NCI-H460 (cell line): ENCODE results near the gene TF. TPM values are rescaled to one million over a fixed set of nuclear protein-coding genes. Genes with fewer than 3 reads are reported as not detected.
A peak's percentile ranks its signal among the peaks of the same experiment; 100 is the strongest.
"Not testable (repeated sequence)": the region's sequence is repeated elsewhere in the genome, so short reads cannot be mapped to it uniquely, and the experiment has no call there.

ENCODE experiments used
- DNase-seq: peaks from one replicate; pipeline ENCODE4 v3.0.0-alpha.2; 2016; ENCODE audit warnings: low read depth; ENCODE audit errors: extremely low read depth
- polyA plus RNA-seq: library from polyadenylated mRNA; depleted of rRNA; stranded (reverse); fragments of >200 nt; gene quantifications from 2 replicates; pipeline ENCODE4 v1.2.3, GENCODE V29; 2014; cell fraction: nucleus; rRNA removed
- total RNA-seq: library from RNA; depleted of rRNA; stranded (reverse); fragments of >200 nt; shearing (Covaris generic); gene quantifications from 2 replicates; pipeline ENCODE4 v1.2.3, GENCODE V29; 2014; rRNA removed

The TF gene
- total RNA-seq = under 0.01 TPM in 1 of 2 replicates, not detected in the other
- 0.01 and 0.10 TPM in 2 replicates for polyA plus RNA-seq

DNA sequence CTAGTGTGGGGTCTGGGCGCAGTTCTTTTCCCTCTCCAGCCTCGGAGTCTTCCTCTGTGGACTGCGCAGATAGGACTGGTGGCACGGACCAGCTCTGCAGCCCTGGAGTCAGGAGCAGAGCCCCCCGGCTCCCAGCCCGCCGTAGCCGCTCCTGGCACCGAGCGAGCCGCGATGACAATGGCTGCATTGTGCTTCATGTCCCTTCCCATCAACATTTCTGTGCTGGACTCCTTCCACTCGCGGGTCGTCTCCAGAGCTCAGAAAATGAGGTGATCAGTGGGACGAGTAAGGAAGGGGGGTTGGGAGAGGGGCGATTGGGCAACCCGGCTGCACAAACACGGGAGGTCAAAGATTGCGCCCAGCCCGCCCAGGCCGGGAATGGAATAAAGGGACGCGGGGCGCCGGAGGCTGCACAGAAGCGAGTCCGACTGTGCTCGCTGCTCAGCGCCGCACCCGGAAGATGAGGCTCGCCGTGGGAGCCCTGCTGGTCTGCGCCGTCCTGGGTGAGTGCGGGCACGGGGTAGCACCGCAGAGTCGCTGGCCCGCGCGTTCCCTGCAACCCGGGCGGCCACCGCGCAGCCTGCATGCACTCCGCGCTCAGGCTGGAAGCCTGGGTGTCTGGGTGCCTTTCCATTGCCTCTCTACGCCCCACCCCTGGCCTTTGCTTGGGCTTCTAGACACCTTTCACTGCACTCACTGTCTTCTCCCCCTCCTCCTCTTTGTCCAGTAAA lies at the start of gene TF:
TSS of gene TF (plus strand) at position 413 of the 731 bp plus-strand sequence. CDS start at position 461, 48 bp downstream.
- no peak for DNase-seq

- DNase-seq = no peak
Measured at GRCh38 chr3:133697960-133698359, 48.2 kb upstream of the TF start.

DNA sequence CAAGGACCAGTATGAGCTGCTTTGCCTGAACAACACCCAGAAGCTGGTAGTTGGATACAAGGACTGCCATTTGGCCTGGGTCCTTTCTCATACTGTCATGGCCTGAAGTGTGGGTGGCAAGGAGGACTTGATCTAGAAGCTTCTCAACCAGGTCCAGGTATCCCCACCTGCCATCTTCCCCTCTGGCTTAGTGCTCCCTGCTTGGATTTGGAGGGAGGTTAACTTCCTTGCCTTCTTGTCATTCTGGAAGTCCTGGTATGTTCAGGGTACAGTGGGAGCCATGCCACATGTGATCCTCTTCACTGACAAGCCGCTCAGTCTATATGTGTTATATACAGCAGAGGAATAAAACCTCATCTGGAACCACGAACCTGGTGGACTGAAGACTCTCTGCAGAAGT lies 46.7 kb upstream of the TF start:
- no peak for DNase-seq

- no peak for DNase-seq
Measured at GRCh38 chr3:133699903-133700302, 46.3 kb upstream of the TF start.

- DNase-seq = no peak
Measured at GRCh38 chr3:133700351-133700750, 45.8 kb upstream of the TF start.

DNA sequence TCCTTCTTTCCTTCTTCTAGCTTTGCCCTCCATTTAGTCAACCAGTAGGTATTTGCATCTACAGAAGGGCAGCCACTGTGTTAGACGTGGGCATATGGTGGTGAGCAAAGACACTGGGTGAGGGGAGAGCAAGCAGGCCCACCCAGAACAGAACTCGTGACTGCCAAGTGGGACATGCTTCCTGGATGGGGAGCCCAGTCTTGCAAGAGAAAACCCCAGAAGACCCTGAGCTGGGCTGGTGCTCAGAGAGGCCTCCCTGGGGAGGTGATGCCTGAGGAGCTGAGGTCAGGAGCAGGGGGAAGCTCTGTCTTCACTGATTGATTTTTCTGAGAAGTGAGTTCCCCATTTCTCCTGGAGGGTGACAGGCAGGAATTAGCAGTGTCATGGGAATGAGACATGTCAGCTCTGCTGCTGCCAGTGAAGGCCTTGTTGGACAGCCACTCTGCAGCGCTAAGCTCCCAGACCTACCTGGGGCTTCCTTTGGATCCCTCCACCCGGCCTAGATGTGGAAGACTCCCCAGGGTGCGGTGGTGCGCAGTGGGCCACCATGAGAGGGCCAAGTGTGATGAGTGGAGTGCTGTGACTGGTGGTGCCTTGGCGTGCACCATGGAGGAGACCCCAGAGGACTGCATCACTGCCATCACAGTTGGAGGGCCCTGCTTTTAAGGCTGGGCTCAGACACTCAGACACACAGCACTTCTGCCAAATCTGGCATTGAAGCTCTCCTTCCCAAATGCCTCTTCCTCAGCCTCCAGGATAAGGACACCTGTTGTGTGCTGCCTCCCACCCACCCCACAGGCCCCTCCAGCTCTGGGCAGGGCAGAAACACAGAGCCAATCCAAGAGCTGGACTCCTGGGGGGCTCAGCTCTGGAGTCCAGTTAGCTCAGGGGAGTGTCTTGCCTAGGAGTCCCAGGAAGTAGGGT lies 44.5 kb upstream of the TF start:
- no peak for DNase-seq

GRCh38 chr3:133703915-133704314 lies 42.3 kb upstream of the TF start:
- no peak for DNase-seq

- DNase-seq = no peak
Measured at GRCh38 chr3:133706033-133706432, 40.2 kb upstream of the TF start.

GRCh38 chr3:133709139-133709750 lies 36.9 kb upstream of the TF start:
- no peak for DNase-seq

DNA sequence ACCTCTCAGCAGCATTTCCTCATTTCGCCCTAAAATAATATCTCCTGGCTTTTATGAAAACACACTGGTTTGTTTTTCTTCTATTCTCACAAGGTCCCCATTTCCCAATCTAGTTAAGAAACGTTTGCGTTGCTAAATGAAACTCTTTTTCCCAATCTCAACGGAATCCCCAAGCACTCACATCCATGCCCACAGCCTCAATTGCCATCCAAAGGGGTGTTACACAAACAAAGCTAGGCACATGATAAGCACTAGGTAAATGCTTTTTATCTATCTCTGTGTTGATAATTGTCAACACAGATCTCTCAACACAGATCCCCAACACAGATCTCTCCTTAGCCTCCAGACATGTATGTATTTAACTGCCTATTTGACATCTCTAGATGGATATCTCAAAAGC lies 35.2 kb upstream of the TF start:
- DNase-seq = no peak

DNA sequence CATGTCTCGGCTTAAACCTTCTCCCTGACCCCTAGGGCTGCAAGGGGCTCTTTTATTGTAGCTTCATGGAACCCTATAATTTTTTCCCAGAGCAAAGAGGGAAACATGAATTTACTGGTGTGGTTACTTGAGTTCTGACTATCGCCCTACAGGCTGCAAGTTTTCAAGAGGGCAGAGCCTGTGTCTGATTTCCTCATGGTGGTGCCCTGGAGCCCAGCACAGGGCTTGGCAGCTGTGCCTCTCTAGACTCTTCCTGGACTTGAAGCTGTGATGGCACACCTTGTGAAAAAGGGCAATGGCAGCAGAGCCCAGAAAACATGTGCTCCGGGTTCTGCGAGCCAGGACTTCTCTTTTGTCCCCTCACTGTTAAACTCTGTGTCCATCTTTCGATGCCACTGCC lies 34.2 kb upstream of the TF start:
- DNase-seq = no peak

DNA sequence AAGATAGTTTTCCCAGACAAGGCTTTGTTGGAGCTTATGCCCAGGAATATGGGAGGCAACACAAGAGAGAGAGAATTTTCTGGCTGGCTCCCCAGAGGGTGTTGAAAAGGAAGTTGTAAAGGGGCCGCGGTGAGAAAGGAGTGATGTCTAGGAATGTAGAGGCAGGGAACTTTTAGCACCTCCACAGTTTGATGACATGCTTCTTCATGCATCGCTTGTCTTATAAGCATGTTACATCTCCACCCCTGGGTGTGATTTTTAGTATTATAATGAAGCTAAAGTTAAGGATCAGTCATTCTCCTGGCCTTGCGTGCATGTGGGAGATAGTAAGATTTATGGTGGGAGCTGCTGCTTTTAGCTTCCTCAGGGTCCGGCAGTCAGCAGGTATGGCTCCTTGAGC lies 32.8 kb upstream of the TF start:
- DNase-seq = no peak

DNA sequence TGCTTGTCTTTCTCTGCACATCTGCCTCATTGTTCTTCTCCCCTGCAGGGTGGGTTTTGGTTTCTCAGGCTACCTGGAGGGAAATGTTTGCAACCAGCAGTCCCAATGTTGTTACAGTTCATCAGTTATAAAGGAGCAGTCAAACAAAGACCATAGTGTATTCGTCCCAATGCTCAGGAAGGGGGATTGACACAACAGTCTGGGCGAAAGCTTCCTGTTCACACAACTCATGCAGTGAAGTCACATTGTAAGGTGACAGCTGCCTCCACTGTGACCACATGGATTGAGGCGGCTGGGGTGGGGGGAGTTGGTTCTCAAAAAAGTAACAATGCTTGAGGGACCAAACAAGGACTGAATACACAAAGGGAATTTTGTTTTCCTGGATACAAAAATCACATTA lies 28.8 kb upstream of the TF start:
- no peak for DNase-seq

DNA sequence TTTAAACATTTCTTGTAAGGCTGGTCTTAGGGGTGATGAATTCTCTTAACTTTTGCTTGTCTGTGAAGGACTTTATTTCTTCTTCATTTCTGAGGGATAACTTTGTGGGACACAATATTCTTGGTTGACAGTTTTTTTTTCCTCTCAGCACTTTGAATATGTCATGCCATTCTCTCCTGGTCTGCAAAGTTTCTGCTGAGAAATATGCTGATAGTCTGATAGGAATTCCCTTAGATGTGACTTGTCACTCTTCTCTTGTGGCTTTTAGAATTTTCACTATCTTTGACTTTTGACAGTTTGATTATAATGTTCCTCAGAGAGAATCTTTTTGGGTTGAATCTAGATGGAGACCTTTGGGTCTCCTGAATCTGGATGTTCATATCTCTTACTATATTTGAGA lies 23.3 kb upstream of the TF start:
- no peak for DNase-seq

DNA sequence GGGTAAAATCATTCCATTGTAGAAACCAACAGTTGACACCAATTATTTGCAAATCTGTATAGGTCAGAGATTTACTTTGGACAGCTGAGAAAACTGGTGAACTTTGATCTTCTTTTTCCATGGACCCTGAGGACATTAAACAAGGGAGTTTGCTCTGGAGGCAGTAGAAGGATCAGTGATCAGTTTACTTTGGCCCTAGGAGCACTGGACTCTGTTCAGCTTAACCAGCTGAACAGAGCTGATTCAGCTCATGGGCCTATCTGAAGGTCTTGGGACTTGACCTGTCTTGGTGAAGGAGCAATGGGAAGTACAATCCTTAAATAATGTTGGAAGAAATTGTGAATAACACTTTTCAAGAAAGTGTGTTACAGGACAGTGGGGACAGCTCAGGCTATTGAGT lies 15.2 kb upstream of the TF start:
- no peak for DNase-seq

DNA sequence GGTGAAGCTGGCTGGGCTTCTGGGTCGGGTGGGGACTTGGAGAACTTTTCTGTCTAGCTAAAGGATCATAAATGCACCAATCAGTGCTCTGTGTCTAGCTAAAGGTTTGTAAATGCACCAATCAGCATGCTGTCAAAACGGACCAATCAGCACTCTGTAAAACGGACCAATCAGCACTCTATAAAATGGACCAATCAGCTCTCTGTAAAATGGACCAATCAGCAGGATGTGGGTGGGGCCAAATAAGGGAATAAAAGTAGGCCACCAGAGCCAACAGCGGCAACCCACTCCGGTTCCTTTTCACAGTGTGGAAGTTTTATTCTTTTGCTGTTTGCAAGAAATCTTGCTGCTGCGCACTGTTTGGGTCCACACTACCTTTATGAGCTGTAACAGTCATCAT lies 14.0 kb upstream of the TF start:
- not testable (repeated sequence) for DNase-seq

DNA sequence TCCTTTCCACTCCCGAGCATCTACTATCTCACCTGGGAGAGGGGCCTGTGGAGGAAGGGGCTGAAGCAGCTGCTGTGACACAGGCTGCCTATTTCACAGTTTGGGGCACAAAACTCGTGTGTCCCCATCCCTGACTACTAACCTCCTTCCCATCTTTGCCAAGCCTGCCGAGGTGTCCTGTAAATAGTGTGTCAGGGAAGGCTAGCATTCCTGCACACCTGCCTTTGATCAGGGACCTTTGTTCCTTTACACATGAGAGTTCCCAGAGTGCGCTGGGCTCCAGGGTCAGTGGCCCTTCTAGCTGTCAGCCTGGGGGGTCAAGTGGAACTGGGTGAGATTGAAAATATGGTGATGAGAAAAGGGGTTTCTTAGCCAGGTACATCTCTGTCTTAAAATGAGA lies 13.0 kb upstream of the TF start:
- DNase-seq = no peak

GRCh38 chr3:133734305-133734704 lies 11.9 kb upstream of the TF start:
- DNase-seq = no peak

DNA sequence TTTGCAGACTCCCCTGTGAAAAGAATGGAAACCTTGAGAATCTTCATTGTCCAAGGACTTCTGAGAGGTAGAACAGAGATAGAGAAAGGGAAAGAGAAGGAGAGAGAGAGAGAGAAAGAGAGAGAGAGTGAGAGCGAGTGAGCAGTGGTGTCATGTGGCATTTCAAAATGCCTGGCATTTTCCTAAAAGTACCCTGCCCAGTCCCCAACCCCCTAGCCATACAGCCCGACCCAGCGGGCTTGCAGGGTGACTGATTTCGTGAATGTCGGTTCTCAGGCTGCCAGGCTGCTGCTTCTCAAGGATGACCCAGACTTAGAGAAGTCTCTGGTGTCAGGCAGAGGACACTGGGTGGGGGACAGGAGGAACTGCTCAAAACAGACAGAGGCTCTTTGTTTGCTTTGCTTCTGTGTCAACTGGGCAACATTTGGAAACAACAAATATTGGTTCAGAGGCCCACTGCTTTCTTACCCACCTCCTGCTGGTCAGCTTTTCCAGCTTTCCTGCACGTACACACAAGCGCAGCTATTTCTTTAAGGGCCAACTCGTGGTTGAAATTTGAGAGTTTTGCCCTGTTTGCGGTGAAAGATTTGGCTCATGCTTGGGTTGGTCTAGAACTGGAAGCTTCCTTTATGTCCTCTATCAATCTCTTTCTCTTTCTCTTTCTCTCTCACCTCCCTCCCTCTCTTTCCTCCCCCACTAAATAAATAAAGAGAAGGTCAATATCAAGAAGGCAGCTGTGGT lies 3.7 kb upstream of the TF start:
- DNase-seq = peak; percentile 17

- no peak for DNase-seq
Measured at GRCh38 chr3:133744241-133744640, 2.0 kb upstream of the TF start.

DNA sequence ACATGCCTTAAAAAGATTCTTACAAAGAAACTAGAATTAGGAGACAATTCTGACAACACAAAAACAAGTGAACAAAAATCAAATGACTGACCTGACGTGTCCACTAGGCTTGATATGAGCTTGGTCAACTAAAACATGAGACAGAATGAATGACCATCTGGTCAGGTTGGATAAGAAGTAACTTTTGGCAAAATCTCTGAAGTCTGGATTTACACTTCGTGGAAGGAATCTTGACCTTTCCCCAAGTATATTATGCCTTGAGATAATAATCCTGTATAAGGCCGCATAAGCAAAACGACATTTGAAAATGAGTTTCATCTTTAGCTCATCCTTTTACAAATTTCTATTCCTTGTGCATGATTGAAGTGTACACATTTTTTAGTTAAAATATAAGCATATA lies 1.1 kb upstream of the TF start:
- DNase-seq = no peak
